GM21786 (cell line): Measurements from ENCODE around the gene C1orf105.
"Not testable (repeated sequence)": the region's sequence is repeated elsewhere in the genome, so short reads cannot be mapped to it uniquely, and the experiment has no call there.

Source experiments
- ATAC-seq: cut with Tn5 transposase; IDR thresholded peaks from one replicate; pipeline ENCODE4 v1.9.1; 2021; ENCODE audit not compliant: unreplicated experiment

Gene C1orf105, protein sequence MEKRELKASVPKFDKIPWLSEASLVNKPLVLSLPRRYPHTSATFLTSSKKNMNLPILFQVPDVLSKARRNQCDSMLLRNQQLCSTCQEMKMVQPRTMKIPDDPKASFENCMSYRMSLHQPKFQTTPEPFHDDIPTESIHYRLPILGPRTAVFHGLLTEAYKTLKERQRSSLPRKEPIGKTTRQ

DNA sequence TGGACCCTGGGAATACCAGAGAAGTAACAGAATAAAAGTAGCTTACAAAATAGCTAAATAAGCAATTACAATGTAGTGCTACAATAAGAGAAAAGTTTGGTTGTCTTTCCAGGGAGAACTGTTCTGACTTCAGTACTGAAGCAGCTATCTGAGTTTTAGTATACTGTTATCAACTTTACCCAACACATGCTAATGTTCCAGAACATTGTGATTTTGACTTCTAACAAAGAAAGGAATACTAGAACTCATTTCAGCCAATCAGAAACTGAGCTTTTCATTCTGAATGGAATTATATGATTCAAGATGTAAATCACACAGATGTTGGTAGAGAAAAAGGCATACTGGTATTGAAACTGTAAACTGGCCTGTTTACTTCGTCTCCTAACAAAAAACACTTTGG, at the start of gene C1orf105:
Gene C1orf105, plus strand, starts transcription at position 301 of the 400 bp plus-strand sequence. CDS start 201 bp downstream, outside the sequence.
- no peak for ATAC-seq

DNA sequence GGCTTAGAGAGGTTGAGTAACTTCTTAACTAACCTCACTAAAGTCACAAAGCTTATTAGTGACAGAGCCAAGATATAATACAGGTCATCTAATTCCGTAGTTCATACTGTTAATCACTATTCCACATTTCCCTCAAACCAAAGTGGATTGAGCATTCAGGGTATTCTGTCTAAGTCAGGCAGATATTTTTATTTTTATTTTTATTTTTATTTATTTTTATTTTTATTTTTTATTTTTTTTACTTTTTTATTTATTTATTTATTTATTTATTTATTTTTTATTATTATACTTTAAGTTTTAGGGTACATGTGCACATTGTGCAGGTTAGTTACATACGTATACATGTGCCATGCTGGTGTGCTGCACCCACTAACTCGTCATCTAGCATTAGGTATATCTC, 48.8 kb upstream of the C1orf105 start:
- ATAC-seq, result not testable (repeated sequence)

DNA sequence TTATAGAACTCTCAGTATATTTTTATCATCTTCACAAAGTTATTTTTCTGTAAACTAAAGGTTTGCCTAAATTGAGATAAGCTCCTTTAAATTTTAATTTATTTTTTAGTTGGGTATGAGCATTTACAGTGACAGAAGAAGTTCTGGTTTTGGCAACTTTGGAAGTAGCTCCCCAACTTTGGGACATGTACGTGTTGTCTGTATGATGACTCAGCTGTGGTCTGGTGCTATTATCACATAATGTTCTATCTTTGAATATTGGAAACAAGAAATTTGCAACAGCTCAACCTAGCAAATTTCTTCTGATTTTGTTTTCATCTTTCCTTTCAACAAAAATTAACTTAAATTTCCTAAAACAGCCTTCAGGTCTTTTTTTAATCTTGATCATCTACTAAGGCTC, 46.6 kb upstream of the C1orf105 start:
- ATAC-seq, result no peak

DNA sequence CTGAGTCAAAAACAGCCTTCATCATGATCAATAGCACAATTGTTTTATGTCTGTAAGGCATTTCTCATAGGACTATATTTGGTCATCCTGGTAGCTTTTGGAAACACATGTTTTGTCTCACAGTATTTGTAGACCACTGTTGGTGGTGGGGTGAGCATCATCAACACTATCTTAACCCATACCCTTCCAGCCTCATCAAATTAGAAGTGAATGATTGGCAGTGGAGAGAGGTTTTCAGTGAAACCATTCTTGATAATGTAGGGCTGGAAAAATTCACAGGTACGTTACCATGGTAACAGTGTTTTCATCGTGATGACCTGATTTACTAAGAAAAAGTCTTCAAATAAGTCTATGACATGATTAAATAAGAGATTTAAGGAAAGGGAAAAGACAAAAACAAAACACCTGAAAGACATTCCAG, 45.3 kb upstream of the C1orf105 start:
- no peak for ATAC-seq

DNA sequence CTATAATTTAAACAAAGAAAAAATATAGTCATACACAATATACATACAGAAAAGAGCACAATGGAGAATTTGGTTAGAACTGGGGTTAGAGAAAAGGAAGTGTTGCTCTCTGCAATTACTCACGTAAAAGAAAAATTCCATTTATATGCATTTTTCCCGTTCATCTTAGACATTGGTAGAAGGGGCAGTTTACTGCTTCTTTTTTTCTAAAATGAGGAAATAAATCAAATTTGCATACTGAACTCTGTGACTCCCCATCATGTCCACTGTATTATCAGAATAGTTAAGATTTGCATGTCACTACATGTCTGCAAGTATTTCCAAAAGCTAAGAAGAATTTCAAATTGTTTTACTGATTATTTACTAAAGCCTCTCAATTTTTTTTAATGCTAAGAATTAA, 44.1 kb upstream of the C1orf105 start:
- ATAC-seq, result no peak

DNA sequence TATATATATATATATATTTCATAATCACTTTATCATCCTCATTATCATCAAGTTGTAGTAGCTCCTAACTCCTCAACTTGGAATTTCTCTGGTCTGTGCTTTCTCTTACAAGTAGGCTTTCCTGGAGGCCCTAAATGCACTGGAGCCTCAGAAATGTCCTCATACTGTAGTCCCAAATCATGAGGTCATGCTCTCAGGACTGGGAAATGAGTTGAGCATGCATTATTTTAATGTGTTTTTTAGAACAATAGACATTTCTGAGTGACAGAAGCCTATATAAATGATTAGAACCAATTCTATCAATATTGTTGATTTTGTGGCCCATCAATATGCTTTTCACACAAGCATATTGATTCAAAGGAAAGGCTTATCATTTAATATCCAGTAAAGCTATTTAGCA, 42.9 kb upstream of the C1orf105 start:
- no peak for ATAC-seq

DNA sequence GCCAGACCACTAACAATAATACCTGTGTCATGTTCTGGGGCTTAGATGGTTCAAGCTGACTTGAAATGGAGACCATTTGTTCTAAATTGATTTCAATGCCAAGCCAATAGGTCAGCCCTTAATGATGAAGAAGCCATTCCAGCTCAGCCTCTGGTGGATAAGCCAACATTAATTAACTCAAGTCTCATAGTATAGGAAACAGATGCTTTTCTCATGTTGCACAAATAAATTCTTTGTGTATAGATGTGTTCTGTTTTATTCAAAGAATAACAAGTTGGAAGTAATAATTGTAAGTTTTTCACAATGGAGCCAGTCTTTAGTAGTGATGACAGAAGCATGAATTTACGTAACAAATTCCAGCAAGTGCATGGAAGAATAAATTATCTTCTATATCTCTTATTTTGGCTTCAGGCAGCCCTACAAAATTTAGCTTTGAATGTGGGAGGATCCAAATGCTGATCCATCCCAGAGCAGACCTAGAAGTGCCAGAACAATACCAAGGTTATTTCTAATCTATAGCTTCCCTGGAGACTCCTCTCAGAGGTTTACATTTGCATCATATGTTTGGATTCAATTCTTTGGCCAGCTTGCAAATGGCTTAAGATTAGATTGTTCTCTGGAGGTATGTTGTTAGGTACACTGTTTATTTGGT, 42.2 kb upstream of the C1orf105 start:
- no peak for ATAC-seq

DNA sequence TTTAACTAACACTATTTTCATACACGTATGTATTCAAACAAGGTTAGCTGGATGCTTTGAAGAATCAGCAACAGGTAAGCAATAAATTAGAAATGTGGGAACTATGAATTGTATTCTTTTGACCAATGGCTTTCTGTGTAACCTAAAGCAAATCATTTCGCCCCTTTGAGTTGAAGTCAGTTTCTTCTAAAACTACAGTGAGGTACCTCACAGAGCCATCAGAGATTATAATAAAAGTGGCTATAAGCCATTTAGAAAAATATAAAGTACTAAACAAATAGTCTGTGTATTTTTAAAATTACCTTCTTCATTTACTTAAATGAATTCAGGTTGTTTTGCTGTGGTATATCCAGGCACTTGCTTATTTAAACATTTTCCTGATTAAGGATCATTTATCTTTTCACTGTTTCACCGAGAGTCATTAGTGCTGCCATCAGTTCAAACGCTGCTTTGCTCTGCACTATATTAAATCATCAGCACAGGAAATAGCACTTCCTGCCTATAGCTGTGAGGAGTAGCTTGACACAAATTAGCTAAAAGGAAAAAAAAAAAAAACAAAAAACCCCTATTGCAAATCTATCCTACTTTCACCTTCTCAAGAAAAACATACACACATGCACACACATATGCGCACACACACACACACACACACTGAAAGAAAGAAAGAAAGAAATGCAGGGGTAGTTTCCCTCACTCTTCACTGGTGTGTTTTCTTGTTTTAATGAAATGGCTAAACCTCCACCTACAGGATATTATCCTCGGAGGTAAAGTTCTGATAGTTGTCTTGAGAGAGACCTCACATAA, 39.8 kb upstream of the C1orf105 start:
- peak; percentile 90 for ATAC-seq

DNA sequence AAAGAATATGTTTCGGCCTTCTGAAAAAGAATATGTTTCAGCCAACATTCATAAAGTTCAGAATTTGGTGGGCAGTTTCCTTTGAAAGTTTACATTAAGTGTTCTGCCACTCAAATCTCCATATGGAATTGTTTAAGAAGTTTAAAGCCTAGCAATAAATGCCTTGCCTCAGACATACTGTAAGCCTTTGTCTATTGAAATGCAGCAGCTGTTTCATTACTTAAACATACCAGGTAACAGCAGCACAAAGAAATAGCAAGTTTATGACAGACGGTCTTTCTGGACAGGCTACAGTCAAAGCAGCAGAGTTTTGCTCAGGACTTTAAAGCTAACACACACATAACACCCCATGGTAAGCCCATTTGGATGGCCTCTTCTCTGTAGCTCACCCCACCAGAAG, 38.5 kb upstream of the C1orf105 start:
- ATAC-seq, result no peak

DNA sequence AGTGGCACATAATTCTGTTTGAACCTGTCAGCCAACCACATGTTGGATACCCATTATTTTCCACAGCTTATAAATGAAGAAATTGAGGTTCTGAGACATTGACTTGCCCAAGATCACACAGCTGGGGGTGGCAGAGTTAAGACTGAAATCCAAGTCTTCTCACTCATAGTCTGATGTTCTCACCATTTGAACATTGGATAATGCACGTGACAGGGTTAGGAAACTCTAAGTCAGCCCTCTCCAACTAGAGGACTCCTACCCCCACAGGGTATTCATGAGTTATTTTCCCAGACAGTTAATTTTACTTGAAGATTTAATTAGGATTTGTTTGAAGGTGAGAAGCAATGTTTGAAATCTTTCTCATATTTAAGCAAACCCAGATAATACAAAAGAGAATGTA, 38.1 kb upstream of the C1orf105 start:
- ATAC-seq, result no peak

DNA sequence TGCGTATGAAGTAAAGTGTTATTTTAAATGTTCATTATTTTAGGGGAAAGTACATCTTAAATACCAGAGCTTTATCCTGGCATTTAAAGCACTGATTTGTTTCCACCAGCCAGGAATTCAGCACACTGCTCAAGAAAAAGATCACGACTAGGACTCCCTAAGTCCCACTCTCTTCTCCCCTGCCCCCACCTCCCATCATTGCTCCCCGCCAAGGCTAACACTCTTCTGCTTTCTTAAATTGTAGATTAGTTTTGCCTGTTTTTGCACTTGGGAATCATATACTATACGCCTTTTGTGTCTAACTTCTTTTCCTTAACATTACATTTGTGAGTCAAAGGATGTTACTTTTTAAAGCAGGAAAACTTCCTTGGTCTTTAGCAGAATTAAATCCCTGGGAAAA, 37.5 kb upstream of the C1orf105 start:
- ATAC-seq, result no peak

DNA sequence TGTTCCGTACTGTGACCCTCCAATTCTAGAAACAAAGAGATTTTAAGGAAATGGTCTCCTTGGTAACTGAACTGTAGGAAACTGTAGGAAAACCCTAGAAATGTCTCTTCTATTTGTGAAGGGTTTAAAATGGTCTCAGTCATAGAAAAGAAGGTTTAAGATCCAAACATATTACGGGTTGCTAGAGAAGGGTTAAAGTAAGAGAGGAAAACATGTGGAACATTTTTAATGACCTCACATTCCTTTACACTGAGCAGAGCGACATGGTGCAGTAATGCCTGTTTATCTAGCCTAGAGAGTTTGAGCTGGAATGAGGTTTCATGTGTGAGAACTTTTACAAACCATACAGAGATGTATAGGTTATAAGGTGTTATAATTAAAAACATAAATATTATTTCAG, 36.9 kb upstream of the C1orf105 start:
- ATAC-seq, result no peak

DNA sequence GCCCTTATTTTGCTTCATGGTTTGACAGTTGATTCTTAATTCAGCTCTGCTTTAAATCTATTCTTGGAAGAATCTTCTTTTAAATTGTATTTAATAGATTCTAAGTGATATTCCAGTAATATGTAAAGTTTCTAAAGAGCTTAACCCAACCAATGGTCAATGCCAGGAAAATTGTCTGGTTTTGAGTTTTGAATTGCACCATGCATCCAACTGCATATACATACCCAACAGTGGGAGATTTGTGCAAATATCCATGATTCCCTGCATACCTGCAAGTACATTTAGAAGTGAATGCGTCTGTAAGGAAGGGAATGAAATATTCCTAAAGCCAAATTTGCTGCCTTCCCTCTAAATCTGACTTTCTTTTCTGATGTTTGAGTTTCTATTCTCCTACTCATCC, 35.8 kb upstream of the C1orf105 start:
- no peak for ATAC-seq

DNA sequence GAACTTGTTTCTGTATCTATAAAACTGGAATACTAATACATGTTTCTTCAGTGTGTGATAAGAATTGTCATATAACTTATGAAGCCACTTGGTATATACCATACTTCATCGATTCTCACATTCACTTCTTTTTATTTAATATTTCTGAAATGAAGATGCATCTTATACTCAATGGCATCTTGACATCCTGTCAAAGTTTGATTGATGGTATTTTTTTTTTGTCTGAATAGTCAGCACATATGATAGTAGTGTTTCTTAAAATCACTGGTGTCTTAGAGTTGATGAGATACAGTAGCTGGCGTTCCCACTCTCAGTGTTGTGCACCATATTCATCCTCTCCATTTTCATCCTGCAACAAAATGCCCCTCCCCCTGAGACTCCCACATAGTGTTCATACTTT, 34.4 kb upstream of the C1orf105 start:
- no peak for ATAC-seq

DNA sequence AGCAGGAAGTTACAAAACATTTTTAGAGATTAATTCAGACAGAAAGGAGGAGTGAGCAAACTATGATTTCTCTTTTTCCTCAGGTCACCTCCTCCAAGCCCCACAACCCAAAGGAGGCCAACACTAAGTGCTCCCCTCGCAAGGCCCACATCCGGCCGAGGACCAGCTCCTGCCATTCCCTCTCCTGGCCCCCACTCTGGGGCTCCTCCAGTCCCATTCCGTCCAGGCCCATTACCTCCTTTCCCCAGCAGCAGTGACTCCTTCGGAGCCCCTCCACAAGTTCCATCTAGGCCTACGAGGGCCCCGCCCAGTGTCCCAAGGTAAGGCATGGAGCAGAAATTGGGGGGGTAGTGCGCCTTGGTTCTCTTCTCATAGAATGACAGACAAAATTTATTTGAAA, 32.0 kb upstream of the C1orf105 start:
- no peak for ATAC-seq

DNA sequence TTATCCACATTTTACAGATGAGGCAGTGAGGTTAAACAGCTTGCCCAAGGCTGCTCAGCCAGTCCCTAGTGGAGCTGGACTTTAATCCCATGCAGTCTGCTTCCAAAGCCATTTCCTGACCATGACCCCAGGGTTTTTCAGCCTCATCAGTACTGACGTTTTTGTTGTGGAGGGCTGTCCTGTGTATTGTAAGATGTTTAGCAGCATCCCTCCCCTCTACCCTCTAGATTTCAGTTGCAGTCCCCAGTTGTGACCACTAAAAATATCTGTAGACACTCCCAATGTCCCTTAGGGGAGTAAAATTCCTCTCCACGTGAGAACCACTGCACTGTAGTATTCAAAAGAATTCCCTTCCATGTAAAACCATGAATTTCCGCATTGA, 30.2 kb upstream of the C1orf105 start:
- ATAC-seq, result peak; percentile 4

DNA sequence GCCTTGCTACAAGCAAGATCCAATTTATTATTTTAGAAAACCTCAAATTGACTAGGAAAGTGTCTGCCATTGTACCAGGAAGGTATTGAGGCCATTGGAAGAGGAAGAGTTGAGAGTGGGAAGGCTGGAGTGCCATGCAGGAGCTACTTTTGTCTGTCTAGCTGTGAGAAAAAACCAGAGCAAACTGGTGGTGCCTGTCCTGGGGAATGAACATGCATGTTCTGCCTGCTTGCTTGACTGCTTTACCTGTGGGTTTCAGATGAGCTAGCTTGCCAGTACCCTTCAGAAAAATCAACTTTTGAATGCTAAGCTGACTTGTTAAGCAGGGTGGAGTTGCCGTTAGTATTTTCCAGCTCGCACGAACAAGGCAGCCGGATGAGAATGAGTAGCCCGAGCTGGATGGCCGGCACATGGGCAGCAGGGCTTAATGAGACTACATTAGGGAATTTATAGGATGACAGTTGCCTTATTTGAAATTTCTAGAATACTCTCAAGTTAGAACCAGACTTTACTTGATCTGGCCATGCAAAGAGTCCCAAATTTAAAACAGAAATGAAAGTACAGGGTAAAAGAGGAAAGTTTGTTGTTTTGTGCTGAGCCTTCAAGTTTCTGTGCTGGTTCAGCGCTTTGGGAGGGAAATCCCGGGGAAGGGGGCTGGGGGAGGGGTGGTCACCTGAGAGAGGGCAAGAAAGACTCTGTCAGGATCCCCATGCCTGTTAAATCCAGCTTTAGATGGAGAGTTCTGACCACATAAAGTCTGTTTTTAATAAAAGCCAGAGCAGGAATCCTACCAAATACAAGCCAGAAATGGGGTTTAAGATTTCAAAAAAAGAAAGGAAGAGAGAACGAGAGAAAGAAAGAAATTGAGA, 29.6 kb upstream of the C1orf105 start:
- peak; percentile 66 for ATAC-seq

DNA sequence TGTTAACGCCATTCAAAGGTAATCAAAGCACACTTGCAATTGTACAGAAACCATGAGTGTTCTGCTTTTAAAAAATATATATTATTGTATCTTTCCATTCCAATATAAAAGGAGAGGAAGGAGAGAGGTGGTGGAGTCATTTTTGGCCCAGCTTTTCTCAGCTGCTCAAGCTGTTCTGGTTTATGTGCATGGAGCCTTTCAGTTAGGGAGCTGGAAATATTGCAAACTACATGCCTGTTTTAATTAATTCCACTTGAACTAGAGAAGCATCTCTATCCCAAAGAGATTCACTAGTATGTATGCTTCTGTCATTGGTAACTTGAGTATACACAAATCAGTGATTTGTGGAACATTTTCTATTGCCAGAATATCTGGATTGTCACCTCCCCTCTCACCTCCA, 28.5 kb upstream of the C1orf105 start:
- no peak for ATAC-seq

DNA sequence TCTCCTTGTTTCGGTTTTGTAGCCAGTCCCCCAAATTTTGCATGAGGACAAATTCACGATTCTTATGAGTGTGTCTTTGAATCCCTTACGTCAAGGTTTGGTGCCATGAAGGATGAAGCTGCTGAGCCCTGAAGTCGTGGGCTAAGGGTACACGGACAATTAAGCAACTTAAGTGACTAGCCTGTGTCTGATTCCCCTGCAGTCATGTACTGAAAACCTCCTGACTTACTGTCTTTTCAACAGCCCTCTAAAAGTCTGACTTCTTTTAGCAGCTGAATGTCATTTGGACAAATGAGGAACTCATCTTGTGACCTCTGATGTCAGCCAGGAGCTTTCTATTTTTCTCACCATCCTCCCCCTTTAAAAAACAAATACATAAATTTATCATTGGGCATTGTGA, 27.1 kb upstream of the C1orf105 start:
- ATAC-seq, result no peak

DNA sequence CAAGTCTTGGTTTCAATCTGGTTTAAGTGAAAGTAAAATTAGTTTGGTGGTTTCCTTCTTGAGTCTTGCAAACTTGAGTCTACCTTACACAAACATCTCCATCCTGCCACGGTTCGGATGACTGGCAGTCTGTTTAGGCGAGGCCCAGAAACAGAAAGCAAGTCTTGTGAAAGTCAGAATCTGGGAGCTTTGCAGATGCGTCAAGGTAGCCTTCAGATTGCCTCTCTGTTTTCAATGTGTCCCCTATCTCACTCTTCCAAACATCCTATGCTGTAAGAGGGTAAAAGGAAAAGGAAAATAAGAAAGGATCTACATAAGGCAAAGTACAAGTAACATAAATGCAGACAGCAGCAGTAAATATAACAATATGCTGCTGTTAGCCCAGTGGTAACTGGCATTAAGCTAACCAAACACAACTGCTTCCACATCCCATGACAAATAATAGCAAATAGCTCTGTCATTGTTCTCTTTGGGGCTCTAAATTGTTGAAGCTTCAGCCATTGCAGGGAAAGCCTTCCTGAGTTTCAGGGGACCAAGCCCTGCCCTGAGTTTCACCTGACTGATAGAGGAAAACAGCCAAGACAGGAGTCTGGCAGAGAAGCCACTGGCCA, 26.2 kb upstream of the C1orf105 start:
- peak; percentile 83 for ATAC-seq

DNA sequence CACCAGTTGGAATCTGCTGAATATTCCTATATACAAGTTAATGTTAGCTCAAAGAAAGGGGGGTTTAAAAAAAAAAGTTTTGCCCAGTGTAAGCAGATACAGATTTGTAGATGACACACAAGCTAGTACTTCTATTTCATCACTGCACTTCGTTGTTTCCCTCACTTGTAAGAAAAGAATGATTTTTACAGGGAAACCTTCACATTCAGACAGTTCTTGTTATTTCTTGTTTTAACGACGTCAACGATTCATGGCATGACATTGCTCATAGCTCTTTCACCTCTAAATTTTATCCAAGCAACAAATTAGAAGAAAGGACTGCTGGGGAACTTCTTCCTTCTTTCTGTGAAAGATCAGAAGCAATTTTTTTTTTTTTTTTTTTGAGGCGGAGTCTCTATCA, 25.7 kb upstream of the C1orf105 start:
- ATAC-seq, result no peak
